H1 (cell line): ENCODE measurements around the gene PABPN1. TPM values are rescaled to one million over a fixed set of nuclear protein-coding genes. Genes with fewer than 3 reads are reported as not detected.

Experiments
- ATF2 ChIP-seq: IDR thresholded peaks from 2 replicates; pipeline ENCODE4 v1.6.1; 2012; ENCODE audit warnings: low read length, inconsistent platforms
- BACH1 ChIP-seq: IDR thresholded peaks from 2 replicates; pipeline ENCODE4 v1.6.1; 2012; ENCODE audit warnings: low read length, improper control_type of control experiment
- BCL11A ChIP-seq, 2 experiments: IDR thresholded peaks; one replicate each; pipeline ENCODE4 v1.6.1; 2011; ENCODE audit warnings: low read depth in 2 of 2, low read length in 2 of 2, mild to moderate bottlenecking in 2 of 2
- CEBPB ChIP-seq: IDR thresholded peaks from 2 replicates; pipeline ENCODE4 v1.6.1; 2012; ENCODE audit warnings: low read depth, low read length
- CHD7 ChIP-seq: fragments of 300-600 bp; sonication (generic); IDR thresholded peaks from 2 replicates; pipeline ENCODE4 v1.7.1; 2012; ENCODE audit warnings: low read length, moderate library complexity, mild to moderate bottlenecking, inconsistent platforms; ENCODE audit not compliant: insufficient replicate concordance
- POLR2AphosphoS5 ChIP-seq: IDR thresholded peaks from 2 replicates; pipeline ENCODE4 v1.6.1; 2011; ENCODE audit warnings: low read depth, low read length
- SIN3A ChIP-seq, 2 experiments: IDR thresholded peaks in 1 of 2; conservative IDR thresholded peaks in 1 of 2; 2 replicates each; pipeline ENCODE4 v1.6.1; 2011 to 2012; ENCODE audit warnings: low read length in 2 of 2, improper control_type of control experiment in 1 of 2, low read depth in 1 of 2, mild to moderate bottlenecking in 1 of 2
- SUZ12 ChIP-seq: fragments of 200-600 bp; sonication (generic); IDR thresholded peaks from 2 replicates; pipeline ENCODE4 v1.6.1; 2012; ENCODE audit warnings: mild to moderate bottlenecking, inconsistent platforms, low read length, moderate library complexity, mixed read lengths
- polyA plus RNA-seq, 7 experiments: library from polyadenylated mRNA; depleted of rRNA in 3 of 7; stranded (reverse) in 5 of 7; unstranded in 2 of 7; fragments of >200 nt in 5 of 7; fragments of 200-250 nt in 2 of 7; gene quantifications; 1 replicate in 5 of 7; 2 replicates in 1 of 7; 4 replicates in 1 of 7; pipeline versions ENCODE4 v1.2.1 to v1.2.3, GENCODE V29; 2011 to 2013; ENCODE audit warnings: missing spikeins in 2 of 7, mixed read lengths in 2 of 7
- total RNA-seq: library from RNA; stranded (reverse); fragmentation: NEBNext Ultra II Directional; extraction: Animal tissue kit (Norgen Biotek cat#: 25700); gene quantifications from 2 replicates; pipeline ENCODE4 v1.2.1, GENCODE V29; 2021

Gene PABPN1
- total and polyA plus RNA-seq, 2 of the 8 experiments (the other 6 are each of a cell fraction or from before 2014, with no cell fraction given): 300 to 331 TPM

- TF ChIP-seq CHD7 (no peak), SIN3A (conservative IDR thresholded peaks at IDR 0.05 in 1 of 2, IDR thresholded peaks at IDR 0.05 in 1 of 2; ENCODE audit: low read depth in 1 of 2, low read length in 2 of 2) (no peak), ATF2 (no peak), SUZ12 (no peak), CEBPB (no peak), BCL11A (IDR thresholded peaks at IDR 0.05; ENCODE audit: low read depth in 2 of 2, low read length in 2 of 2) (no peak), BACH1 (no peak), POLR2AphosphoS5 (no peak)
These were observed 36.4 kb upstream of the PABPN1 start (continued) for GRCh38 chr14:23284654-23285529.
